Nucleus accumbens (tissue), 56 donors: ENCODE data around the gene DHH.

Experiments
- DNase-seq, 56 donors: peaks; one replicate each; lab custom pipeline; 2025; lab: John Stamatoyannopoulos, UW

DHH gene

GRCh38 chr12:49109641-49110463 is 15.3 kb upstream of the DHH start:
- DNase-seq: peak in 13 of 56 donors; percentile 20 to 55 (median 46)

GRCh38 chr12:49108958-49109404 is 14.4 kb upstream of the DHH start:
- peak in 2 of 56 donors; percentile 5 to 6 for DNase-seq

GRCh38 chr12:49105504-49106084 is 11.0 kb upstream of the DHH start:
- DNase-seq: no peak

GRCh38 chr12:49104822-49105221 is 10.2 kb upstream of the DHH start:
- no peak for DNase-seq

GRCh38 chr12:49100380-49100779 is 5.8 kb upstream of the DHH start:
- DNase-seq: no peak

- DNase-seq: no peak
These were observed 4.1 kb upstream of the DHH start for GRCh38 chr12:49098703-49099102.

- DNase-seq: peak in 32 of 56 donors; percentile 8 to 68 (median 26)
These were observed 3.4 kb upstream of the DHH start for GRCh38 chr12:49098035-49098451.

GRCh38 chr12:49097381-49097780 is 2.8 kb upstream of the DHH start:
- no peak for DNase-seq

GRCh38 chr12:49094975-49095365 is 369 bp upstream of the DHH start:
- no peak for DNase-seq

- no peak for DNase-seq
These were observed 825 bp downstream of the DHH start for GRCh38 chr12:49093792-49094159.

- DNase-seq: no peak
These were observed 1.7 kb downstream of the DHH start for GRCh38 chr12:49092816-49093406.

- peak in 36 of 56 donors; percentile 15 to 78 (median 48) for DNase-seq
These were observed 2.4 kb downstream of the DHH start for GRCh38 chr12:49092086-49092815.

- no peak for DNase-seq
These were observed 2.8 kb downstream of the DHH start for GRCh38 chr12:49091836-49092085.

- DNase-seq: no peak
These were observed 3.4 kb downstream of the DHH start for GRCh38 chr12:49091056-49091835.

GRCh38 chr12:49089821-49090773 is 4.5 kb downstream of the DHH start:
- peak in 16 of 56 donors; percentile 4 to 50 (median 20) for DNase-seq

- DNase-seq: no peak
These were observed 5.7 kb downstream of the DHH start for GRCh38 chr12:49088932-49089330.

- DNase-seq: peak in 52 of 56 donors; percentile 14 to 87 (median 64)
These were observed 6.3 kb downstream of the DHH start for GRCh38 chr12:49088150-49088931.

- no peak for DNase-seq
These were observed 8.5 kb downstream of the DHH start for GRCh38 chr12:49086116-49086515.
